Measurements from ENCODE around the gene LKAAEAR1. TPM values are rescaled to one million over a fixed set of nuclear protein-coding genes. Genes with fewer than 3 reads are reported as not detected.

LKAAEAR1 gene, protein sequence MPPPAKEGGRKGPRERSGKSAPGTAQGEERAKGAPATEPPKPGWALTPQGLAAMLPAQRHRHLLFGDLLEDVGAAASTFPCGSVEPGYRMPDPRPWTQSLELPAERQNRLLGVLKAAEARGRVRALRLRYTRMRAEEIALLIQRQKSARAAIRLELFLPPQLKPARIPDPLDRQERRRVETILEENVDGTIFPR
- not detected for total RNA-seq
- long read RNA-seq, result 0 reads

GRCh38 chr20:64083804-64084684, at the start of gene LKAAEAR1:
Gene LKAAEAR1 (minus strand): TSS chr20:64084398. CDS start chr20:64084219, 179 bp downstream.
- no peak for DNase-seq (ENCODE audit: low spot score)

DNA sequence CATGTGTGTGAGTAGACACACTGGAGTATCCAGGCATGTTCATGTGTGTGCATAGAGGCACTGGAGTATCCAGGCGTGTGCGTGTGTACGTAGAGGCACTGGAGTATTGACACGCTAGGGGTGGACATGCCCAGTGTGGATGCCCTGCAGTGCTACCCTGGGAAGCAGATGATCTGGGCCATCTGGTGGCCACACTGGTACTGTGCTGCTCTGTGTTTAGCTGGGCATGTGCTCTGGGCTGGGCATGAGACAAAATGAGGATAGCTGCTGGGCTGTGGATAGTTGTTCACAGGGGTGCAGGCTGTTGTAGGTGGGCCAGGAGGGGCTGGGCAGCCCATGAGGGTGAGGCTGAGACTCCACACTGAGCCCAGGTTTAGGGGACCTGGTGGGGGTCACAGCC, 47.2 kb upstream of the LKAAEAR1 start:
- peak; percentile 51 for DNase-seq (ENCODE audit: low spot score)

DNA sequence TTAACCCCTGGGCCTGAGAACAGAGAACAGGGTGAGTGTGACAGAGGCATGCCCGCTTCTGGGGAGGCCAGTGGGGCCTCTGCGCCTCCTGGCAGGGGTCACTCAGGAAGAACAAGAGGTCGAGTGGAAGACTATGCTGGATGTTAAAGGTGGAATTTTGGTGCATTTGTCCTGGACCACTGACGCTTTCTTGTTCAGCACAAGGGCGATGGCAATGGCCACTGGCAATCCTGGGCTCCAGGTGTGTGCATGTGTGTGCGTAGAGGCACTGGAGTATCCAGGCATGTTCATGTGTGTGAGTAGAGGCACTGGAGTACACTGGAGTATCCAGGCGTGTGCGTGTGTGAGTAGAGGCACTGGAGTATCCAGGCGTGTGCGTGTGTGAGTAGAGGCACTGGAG, 46.7 kb upstream of the LKAAEAR1 start:
- peak; percentile 43 for DNase-seq (ENCODE audit: low spot score)

- DNase-seq (ENCODE audit: low spot score), result peak; percentile 79
Measured at GRCh38 chr20:64130271-64130670, 46.1 kb upstream of the LKAAEAR1 start.

GRCh38 chr20:64129146-64129782, 45.1 kb upstream of the LKAAEAR1 start:
- DNase-seq (ENCODE audit: low spot score), result peak; percentile 57

DNA sequence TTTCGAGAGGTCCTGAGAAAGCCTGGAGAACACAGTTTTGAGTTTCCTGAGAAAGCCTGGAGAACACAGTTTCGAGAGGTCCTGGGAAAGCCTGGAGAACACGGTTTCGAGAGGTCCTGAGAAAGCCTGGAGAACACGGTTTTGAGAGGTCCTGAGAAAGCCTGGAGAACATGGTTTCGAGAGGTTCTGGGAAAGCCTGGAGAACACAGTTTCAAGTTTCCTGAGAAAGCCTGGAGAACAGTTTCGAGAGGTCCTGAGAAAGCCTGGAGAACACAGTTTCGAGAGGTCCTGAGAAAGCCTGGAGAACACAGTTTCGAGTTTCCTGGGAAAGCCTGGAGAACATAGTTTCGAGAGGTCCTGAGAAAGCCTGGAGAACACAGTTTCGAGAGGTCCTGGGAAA, 39.3 kb upstream of the LKAAEAR1 start:
- peak; percentile 22 for DNase-seq (ENCODE audit: low spot score)

- DNase-seq (ENCODE audit: low spot score), result peak; percentile 9
Measured at GRCh38 chr20:64122927-64123326, 38.7 kb upstream of the LKAAEAR1 start.

GRCh38 chr20:64121586-64121985, 37.4 kb upstream of the LKAAEAR1 start:
- peak; percentile 57 for DNase-seq (ENCODE audit: low spot score)

GRCh38 chr20:64119681-64120341, 35.6 kb upstream of the LKAAEAR1 start:
- peak; percentile 55 for DNase-seq (ENCODE audit: low spot score)

- DNase-seq (ENCODE audit: low spot score), result peak; percentile 84
Measured at GRCh38 chr20:64119301-64119680, 35.1 kb upstream of the LKAAEAR1 start.

GRCh38 chr20:64117432-64117777, 33.2 kb upstream of the LKAAEAR1 start:
- peak; percentile 4 for DNase-seq (ENCODE audit: low spot score)

GRCh38 chr20:64116541-64117431, 32.6 kb upstream of the LKAAEAR1 start:
- DNase-seq (ENCODE audit: low spot score), result peak; percentile 77

DNA sequence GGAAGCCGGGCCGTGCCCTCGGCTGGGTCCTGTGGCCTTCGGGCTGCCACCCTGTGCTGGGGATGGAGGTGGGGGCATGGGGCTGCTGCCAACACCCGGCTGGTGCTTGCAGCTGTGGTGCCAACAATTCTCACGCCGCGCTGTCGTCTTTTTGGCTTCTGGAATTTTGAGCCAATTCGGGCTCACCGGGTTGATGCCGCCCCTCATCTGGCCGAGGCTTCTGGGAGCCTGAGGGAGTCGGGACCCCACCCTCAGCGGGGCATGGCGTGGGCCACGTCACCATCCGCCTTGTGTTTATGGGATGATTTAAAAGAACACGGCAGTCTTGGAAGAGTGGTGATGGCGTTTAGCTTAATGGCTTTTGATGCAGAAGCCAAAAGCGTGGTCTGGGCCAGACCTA, 31.8 kb upstream of the LKAAEAR1 start:
- peak; percentile 76 for DNase-seq (ENCODE audit: low spot score)

GRCh38 chr20:64115171-64115911, 31.1 kb upstream of the LKAAEAR1 start:
- DNase-seq (ENCODE audit: low spot score), result peak; percentile 75

GRCh38 chr20:64114356-64114971, 30.3 kb upstream of the LKAAEAR1 start:
- peak; percentile 65 for DNase-seq (ENCODE audit: low spot score)

DNA sequence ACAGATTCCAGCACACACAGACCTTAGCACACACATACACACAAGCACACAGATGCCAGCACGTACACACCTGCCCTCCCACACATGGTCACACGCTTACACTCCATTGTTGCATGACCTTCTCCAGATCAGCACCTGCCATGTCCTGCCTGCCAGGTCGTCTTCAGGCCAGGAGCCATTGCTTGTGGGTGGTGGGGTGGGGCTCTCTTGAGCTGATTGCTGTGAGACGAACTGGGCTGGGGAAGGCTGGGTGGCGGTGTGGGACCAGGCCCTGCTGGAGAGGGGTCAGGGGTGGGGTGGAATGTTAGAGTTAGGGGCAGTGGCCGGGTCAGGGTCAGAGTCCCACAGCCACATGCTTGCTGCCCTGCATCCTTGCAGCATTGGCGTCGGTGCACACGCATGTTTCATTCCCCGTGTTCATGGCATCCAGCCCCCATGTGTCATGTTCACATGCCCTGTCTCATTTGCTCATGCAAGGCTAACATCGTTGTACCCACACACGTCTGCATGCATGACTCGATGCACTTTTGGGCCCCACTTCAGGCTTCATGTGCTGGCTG, 29.7 kb upstream of the LKAAEAR1 start:
- peak; percentile 84 for DNase-seq (ENCODE audit: low spot score)

DNA sequence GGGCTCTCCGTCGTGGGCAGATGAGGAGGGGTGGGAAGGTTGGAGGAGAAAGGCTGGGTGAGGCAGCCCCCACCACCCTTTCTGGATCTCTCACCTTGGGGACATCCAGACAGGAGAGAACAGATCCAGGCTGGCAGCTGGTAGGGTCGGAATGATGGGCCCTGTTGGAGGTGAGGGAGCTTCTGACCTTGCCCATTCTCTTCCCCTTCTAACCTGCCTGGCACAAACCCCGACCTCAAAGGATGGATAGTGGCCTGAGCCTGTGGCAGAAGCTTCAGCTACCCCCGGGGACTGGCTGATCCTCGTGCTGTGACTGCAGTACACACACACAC, 29.2 kb upstream of the LKAAEAR1 start:
- DNase-seq (ENCODE audit: low spot score), result peak; percentile 75

GRCh38 chr20:64112691-64113443, 28.7 kb upstream of the LKAAEAR1 start:
- peak; percentile 82 for DNase-seq (ENCODE audit: low spot score)

All from mesenteric fat pad (tissue), 1 donor.